NT2/D1 (cell line): ENCODE measurements around the gene ITPKB.

ENCODE experiments used
- SUZ12 ChIP-seq: IDR thresholded peaks from 2 replicates; pipeline ENCODE4 v1.6.1; 2011; ENCODE audit not compliant: insufficient read length, insufficient read depth; ENCODE audit errors: extremely low read depth
- ZNF274 ChIP-seq: IDR thresholded peaks from 2 replicates; pipeline ENCODE4 v1.6.1; 2011; ENCODE audit warnings: mild to moderate bottlenecking, low read depth, low read length

- no peak for TF ChIP-seq SUZ12
- no peak for TF ChIP-seq ZNF274
Observed at GRCh38 chr1:226706684-226707083, 32.4 kb downstream of the ITPKB start.
